PC-3 (cell line): ENCODE results near the gene AGPS.
"Not testable (repeated sequence)": the region's sequence is repeated elsewhere in the genome, so short reads cannot be mapped to it uniquely, and the experiment has no call there.

ENCODE experiments used
- CTCF ChIP-seq: fragments of 300-600 bp; sonication (generic); conservative IDR thresholded peaks from 2 replicates; pipeline ENCODE4 v1.5.1; 2017; ENCODE audit warnings: antibody characterized with exemption, low read depth, mild to moderate bottlenecking, low read length
- EZH2phosphoT487 ChIP-seq: fragments of 300-600 bp; sonication (generic); IDR thresholded peaks from 2 replicates; pipeline ENCODE4 v1.6.1; 2018; ENCODE audit warnings: mild to moderate bottlenecking, antibody characterized with exemption, low read length, borderline replicate concordance

DNA sequence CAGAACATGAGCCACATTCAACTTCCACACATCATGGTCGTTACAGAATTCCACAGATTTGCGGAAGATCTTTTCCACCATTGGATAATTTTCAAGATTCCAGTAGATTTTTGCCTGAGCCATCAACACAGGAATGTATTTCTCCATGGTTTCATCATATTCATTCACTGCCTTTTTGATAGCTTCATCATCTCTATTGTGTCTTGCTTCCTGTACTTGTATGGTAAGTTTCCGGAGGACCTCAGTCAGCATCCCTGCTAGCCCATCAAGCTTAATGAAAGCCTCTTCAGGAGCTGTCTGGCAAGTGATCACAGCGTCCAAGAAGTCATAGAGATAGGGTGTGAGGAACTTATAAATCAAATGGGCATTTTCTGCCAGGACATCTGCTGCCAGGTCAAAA lies 158.8 kb downstream of the AGPS start:
- TF ChIP-seq CTCF, EZH2phosphoT487: not testable (repeated sequence)
